GM18909 (cell line): ENCODE results near the gene CTRB1.

Source experiments
- ATAC-seq: cut with Tn5 transposase; IDR thresholded peaks from one replicate; pipeline ENCODE4 v1.9.1; 2021; ENCODE audit warnings: mild to moderate bottlenecking; ENCODE audit not compliant: unreplicated experiment, poor library complexity

CTRB1 gene

GRCh38 chr16:75251280-75252048 lies 32.7 kb downstream of the CTRB1 start, which contains the start of gene BCAR1:
TSS of gene BCAR1 (minus strand) at chr16:75251624. CDS start at chr16:75251482, 142 bp downstream.
- peak; percentile 87 for ATAC-seq

GRCh38 chr16:75252049-75252864 lies 33.5 kb downstream of the CTRB1 start:
- ATAC-seq = no peak

- ATAC-seq = no peak
Observed at GRCh38 chr16:75252946-75253911, 34.4 kb downstream of the CTRB1 start.

- no peak for ATAC-seq
Observed at GRCh38 chr16:75254359-75254837, 35.6 kb downstream of the CTRB1 start.

GRCh38 chr16:75256059-75256571 lies 37.3 kb downstream of the CTRB1 start:
- no peak for ATAC-seq

GRCh38 chr16:75256696-75257343 lies 38.0 kb downstream of the CTRB1 start:
- no peak for ATAC-seq

- no peak for ATAC-seq
Observed at GRCh38 chr16:75257886-75258806, 39.4 kb downstream of the CTRB1 start.

- ATAC-seq = no peak
Observed at GRCh38 chr16:75258807-75259141, 40.0 kb downstream of the CTRB1 start.

- ATAC-seq = no peak
Observed at GRCh38 chr16:75260851-75261589, 42.2 kb downstream of the CTRB1 start.

GRCh38 chr16:75261590-75262078 lies 42.8 kb downstream of the CTRB1 start:
- ATAC-seq = no peak

- ATAC-seq = no peak
Observed at GRCh38 chr16:75262104-75262799, 43.5 kb downstream of the CTRB1 start.

GRCh38 chr16:75262800-75263127 lies 44.0 kb downstream of the CTRB1 start:
- no peak for ATAC-seq

- ATAC-seq = no peak
Observed at GRCh38 chr16:75263291-75263962, 44.6 kb downstream of the CTRB1 start.

- ATAC-seq = no peak
Observed at GRCh38 chr16:75263963-75264445, 45.2 kb downstream of the CTRB1 start.

GRCh38 chr16:75264457-75264998 lies 45.7 kb downstream of the CTRB1 start:
- ATAC-seq = no peak
